GM19452 (cell line): Measurements from ENCODE around the gene ARHGAP26.
"Not testable (repeated sequence)": the region's sequence is repeated elsewhere in the genome, so short reads cannot be mapped to it uniquely, and the experiment has no call there.

Source experiments
- ATAC-seq: cut with Tn5 transposase; IDR thresholded peaks from one replicate; pipeline ENCODE4 v1.9.1; 2021; ENCODE audit not compliant: unreplicated experiment

Gene ARHGAP26

DNA sequence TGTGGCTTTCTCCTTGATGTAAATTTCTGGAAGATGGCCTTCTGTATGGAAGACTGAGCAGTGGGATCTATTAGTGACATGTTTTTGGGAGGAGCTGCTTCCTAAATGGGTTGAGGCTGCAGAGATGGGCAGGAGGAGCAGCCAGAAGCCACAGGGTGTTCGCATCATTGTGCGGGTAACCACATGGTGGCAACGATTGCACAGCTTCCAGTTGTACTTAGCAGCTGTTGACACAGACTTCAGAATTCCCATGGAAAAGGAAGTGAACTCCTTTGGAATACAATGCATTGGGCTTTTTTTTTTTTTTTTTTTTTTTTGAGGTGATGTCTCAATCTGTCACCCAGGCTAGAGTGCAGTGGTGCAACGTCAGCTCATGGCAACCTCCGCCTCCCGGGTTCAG, 336.0 kb downstream of the ARHGAP26 start:
- no peak for ATAC-seq

GRCh38 chr5:143108498-143109128, 338.4 kb downstream of the ARHGAP26 start:
- no peak for ATAC-seq

DNA sequence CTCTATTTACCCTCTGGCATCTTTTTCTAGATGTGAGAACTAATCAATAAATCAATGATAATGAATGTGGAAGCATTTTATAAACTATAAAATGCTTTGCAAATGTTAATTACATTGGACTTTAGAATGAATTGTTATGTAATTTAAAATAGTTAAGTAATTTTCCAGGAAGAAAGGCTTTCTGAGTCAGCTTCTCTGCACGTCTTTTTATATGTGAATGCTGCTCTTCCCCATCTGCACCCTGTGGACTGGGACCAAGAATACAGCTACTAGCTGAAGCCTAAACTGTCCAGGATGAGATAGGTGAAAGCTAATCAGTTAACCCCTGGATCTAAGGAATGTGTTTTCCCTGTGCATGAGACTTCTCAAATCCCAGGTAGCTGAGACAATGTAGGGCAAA, 340.4 kb downstream of the ARHGAP26 start:
- ATAC-seq, result no peak

DNA sequence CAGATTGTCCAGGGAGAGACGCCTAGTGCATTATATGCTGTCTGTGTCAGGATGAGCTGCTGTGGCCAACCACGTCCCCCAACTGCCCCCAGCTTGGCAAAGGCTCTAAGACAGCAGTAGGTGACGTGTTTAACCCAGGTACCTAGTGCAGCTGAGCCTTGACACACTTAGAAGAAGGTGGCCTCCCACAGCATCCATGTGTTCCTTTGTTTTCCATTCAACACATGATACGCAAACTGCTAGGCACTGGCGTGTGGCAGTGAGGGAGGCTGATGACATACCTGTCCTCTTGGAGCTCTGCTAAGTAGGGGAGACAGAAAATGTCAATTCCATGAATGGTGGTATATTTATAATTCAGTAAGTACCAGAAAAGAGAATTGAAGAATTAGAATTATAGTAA, 341.6 kb downstream of the ARHGAP26 start:
- no peak for ATAC-seq

- ATAC-seq, result no peak
Observed at GRCh38 chr5:143113461-143113860, 343.3 kb downstream of the ARHGAP26 start.

GRCh38 chr5:143114481-143114880, 344.3 kb downstream of the ARHGAP26 start:
- no peak for ATAC-seq

DNA sequence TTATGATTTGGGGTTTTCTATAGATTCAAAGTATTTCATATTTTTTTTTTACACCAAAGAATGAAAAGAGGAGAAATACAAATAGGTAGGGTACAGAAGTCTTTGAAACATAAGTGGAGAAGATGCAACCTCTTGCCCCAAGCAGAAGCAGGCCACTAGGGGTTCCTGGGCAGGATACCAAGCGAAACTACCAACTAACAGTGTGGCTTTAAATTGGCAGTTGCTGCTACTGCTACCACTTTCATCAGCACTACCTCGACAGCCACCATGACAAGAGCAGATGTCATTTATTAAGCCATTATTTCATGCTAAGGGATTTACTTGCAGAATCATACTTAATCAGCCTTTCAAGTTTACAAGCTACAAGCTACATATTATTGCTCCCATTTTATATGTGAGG, 345.2 kb downstream of the ARHGAP26 start:
- no peak for ATAC-seq

DNA sequence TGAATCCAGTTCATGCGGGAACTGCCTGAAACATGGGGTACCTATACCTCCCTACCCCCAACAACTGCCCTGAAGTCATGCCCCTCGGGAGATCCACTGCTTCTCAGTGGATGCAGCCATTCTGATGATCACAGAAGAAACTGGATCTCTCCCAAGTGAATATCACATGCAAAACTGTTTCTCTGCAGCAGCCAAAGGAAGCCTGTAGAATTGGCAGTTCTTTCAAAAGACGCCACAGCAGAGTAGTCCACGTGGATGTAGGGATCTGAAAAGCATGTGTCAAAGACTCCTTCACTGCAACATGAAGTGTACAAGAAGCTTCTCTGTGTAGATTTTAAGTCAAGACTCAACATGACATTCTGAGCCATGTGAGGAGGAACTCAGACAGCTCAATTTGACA, 346.6 kb downstream of the ARHGAP26 start:
- no peak for ATAC-seq

DNA sequence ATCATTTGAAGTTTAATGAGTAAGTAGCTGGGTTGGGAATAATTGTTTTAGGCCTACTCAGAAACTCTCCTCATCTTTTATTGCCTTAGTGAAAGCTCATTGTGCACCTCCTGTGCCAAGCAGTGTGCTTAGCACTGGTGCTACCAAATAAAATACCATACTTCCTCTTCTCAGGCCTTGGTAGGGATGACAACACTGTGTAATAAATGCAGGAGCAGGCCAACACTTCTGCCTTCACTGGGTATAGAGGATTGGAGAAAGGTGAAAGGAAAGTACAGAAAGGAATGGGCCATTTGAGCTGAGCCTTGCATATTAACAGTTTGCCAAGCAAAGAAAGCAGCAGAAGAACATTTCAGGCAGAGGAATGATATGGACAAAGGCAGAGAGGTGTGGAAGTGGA, 347.6 kb downstream of the ARHGAP26 start:
- ATAC-seq, result no peak

DNA sequence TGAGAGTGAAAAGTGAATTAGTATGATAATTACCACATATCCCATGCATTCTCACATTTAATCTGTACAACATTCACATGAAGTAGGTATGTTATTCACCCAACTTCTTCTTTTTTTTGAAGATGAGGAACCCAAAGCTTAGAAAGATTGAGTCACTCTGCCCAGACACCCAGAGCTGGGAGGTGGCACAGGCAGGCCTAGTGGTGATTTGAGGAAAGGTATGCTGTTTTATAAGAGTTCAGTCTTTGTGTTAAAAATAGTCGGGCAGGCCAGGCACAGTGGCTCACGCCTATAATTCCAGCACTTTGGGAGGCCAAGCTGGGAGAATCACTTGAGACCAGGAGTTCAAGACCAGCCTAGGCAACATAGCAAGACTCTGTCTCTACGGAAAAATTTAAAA, 348.0 kb downstream of the ARHGAP26 start:
- ATAC-seq, result no peak

- ATAC-seq, result not testable (repeated sequence)
Observed at GRCh38 chr5:143118818-143119217, 348.6 kb downstream of the ARHGAP26 start.

- ATAC-seq, result peak; percentile 72
Observed at GRCh38 chr5:143119291-143119769, 349.2 kb downstream of the ARHGAP26 start.

GRCh38 chr5:143119881-143120341, 349.7 kb downstream of the ARHGAP26 start:
- no peak for ATAC-seq

- ATAC-seq, result no peak
Observed at GRCh38 chr5:143120460-143121134, 350.4 kb downstream of the ARHGAP26 start.

GRCh38 chr5:143121135-143121475, 350.9 kb downstream of the ARHGAP26 start:
- ATAC-seq, result no peak

DNA sequence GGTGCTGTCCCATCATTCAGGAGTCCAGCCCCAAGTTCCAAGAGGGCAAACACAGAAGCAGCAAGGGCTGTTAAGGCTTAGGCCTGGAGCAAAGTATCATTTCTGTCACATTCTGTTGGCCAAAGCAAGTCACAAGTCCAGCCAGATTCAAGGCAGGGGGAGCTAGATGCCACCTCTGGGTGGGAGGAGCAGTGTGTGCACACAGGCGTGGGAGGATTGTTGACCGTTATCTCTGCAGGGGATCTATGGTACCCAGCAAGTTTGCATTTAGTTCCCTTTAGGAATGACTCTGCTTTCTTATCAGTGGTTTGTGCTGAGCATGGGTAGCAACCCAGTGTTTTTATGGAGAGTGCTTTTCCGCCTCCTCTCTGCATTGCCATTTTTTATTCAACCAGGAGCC, 354.4 kb downstream of the ARHGAP26 start:
- no peak for ATAC-seq

DNA sequence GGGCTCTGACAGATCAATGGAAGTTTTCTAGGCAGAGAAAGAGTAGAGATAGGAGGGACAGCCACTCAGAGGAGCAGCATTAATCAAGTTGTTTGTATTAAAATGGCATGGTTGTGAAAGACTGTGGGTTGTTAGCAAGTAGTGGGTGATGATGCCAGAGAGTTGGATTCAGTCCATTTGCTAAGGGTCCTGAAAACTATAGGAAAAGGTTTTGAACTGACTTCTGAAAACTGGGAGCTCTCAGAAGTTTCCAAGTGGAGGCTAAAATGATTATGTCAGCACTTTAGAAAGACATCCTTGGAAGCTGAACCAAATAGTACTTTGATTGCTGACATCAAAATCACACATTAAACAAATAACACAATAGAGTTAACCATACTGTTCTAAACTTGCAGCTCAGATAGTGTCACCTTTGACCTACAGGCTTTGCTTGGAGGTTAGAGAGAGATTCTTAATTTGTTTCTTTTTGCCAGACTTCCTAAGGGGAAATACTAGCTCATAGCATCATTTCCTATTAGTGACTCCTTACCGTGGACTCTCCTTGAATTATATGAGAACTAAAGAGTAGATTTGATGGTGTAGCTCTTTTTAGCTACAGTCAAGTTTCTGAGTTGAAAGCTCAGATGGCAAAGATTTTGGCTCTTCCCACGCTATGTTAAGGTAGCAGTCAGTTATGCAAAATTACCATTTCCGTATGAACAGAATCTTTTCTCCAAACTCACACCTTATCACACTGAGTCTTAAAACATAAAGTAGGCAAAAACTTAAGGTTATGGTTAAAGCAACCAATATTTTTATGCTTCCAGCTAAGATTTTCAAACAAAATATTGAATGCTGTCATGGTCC, 356.2 kb downstream of the ARHGAP26 start:
- no peak for ATAC-seq

- ATAC-seq, result no peak
Observed at GRCh38 chr5:143128412-143129071, 358.4 kb downstream of the ARHGAP26 start.

DNA sequence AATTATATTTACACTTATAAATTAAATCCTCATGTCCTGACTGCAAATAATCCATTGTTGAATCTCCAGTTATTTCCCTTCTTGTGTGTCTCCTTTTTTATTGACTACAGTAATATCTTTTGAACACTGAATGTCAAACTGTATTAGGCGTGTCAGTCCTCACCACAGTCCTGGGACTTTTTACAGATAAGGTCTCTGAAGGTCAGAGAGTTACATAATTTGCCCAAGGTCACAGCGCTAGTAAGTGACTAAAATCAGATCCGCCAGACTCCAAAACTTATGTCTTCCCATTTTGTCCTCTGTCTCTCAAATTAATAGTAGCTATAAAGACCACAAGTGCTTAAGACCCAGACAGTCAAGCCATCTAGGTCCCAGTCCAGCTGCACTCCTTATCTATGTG, 359.0 kb downstream of the ARHGAP26 start:
- no peak for ATAC-seq

DNA sequence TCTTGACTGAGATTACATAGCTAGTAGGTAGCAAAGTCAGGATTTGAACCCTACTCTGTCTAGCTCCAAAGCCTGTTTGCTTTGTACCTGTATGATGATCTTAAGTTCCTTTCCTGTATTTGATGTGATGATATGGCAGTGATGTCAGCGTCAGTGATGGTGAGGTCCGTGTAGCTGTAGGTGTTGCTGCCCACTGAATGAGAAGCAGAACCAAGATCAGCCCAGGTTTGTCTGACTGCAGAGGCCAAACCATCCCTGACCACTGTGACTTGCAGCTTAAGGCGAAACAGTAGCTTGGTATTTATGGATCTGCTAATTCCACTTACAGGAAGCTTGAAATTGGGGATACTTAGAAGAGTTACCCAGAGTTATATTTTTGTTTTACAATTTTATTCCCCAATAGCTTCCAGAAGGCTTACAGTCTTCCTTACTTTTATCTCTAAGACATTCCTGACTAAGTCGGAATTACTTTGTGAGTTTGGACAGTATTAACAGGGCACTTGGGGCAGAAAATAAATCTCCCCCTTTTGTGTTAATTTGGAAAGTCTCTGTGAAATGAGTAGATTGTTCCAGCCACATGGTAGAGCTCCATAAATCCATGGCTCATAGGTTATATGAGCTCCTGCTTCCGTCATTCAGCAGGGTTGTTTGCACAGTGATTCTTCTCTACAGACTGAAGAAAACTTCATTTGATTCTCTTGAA, 359.9 kb downstream of the ARHGAP26 start:
- no peak for ATAC-seq
